Lung (tissue), 12 donors: ENCODE results near the gene SUCO. TPM values are rescaled to one million over a fixed set of nuclear protein-coding genes. Genes with fewer than 3 reads are reported as not detected.

Experiments used
- ATAC-seq: fragments of 200-7000 bp; cut with Tn5 transposase; one replicate; pipeline ENCODE4 v1.9.1; 2020; ENCODE audit warnings: moderate number of reproducible peaks; ENCODE audit not compliant: insufficient read depth, low FRiP score
- DNase-seq, 3 donors: peaks; one replicate each; pipeline ENCODE4 v3.0.0-alpha.2; 2013 to 2017
- H3K27ac ChIP-seq, 2 donors: one replicate each; pipeline ENCODE4 v1.5.1; 2013; ENCODE audit warnings: mild to moderate bottlenecking in 2 of 2, moderate library complexity in 2 of 2, control low read depth in 1 of 2, inconsistent platforms in 1 of 2, low read depth in 1 of 2, low read length in 1 of 2
- H3K27me3 ChIP-seq, 3 donors: one replicate each; pipeline ENCODE4 v1.5.1; 2013; ENCODE audit warnings: low read length in 2 of 3; ENCODE audit not compliant: control insufficient read depth in 3 of 3, insufficient read depth in 3 of 3
- H3K36me3 ChIP-seq, 4 donors: one replicate each; pipeline ENCODE4 v1.5.1; 2013; ENCODE audit warnings: low read length in 4 of 4, mild to moderate bottlenecking in 1 of 4, moderate library complexity in 1 of 4; ENCODE audit not compliant: control insufficient read depth in 4 of 4, insufficient read depth in 4 of 4
- H3K4me1 ChIP-seq, 5 donors: one replicate each; pipeline ENCODE4 v1.5.1; 2013; ENCODE audit warnings: low read length in 5 of 5, mild to moderate bottlenecking in 2 of 5, moderate library complexity in 1 of 5; ENCODE audit not compliant: control insufficient read depth in 5 of 5, insufficient read depth in 5 of 5
- H3K4me3 ChIP-seq: one replicate; pipeline ENCODE4 v1.5.1; 2013; ENCODE audit warnings: mild to moderate bottlenecking, control low read depth, moderate library complexity
- H3K9ac ChIP-seq, 2 donors: one replicate each; pipeline ENCODE4 v1.5.1; 2013; ENCODE audit warnings: low read length in 2 of 2, control low read depth in 1 of 2; ENCODE audit not compliant: insufficient read depth in 1 of 2
- H3K9me3 ChIP-seq, 4 donors: one replicate each; pipeline ENCODE4 v1.5.1; 2013; ENCODE audit warnings: low read length in 3 of 4, mild to moderate bottlenecking in 1 of 4, moderate library complexity in 1 of 4; ENCODE audit not compliant: control insufficient read depth in 4 of 4, insufficient read depth in 3 of 4
- WGBS, 2 donors: extraction: QIAGEN DNeasy Blood & Tissue Kit; methylation state at CpG; one replicate each; pipeline ENCODE4 v1.1.7; 2013; 5-methylcytosine and 5-hydroxymethylcytosine counted together
- polyA plus RNA-seq, 2 donors: library from polyadenylated mRNA; stranded (reverse); fragments of 200-250 nt; gene quantifications; one replicate each; pipeline ENCODE4 v1.2.1, GENCODE V29; 2013
- total RNA-seq, 2 donors: library from RNA; depleted of rRNA in 1 of 2; stranded (reverse); fragments of >200 nt in 1 of 2; gene quantifications; one replicate each; pipeline ENCODE4 v1.2.1, GENCODE V29; 2014 to 2021
- TF ChIP-seq, protein P1 (sequence below): IDR thresholded peaks from 2 replicates; pipeline ENCODE4 v1.5.1; 2012; ENCODE audit warnings: mild to moderate bottlenecking; ENCODE audit errors: control extremely low read depth, extremely low read depth
- donor health status: control.
- donor health status: control.
- donor health status: Bipolar disorder and iron deficiency.
- donor health status: healthy.
- donor health status: DM: yes; HTN: yes; CAD: no.

SUCO gene
- total and polyA plus RNA-seq, 4 donors: 10.2 to 86.8 (median 22.0) TPM

- DNase-seq: peak in 2 of 3 donors; percentile 29 to 33
- Histone ChIP-seq H3K27me3 (no peaks in the 10 kb centered on the region), H3K9ac (peak overlapping the region in 1 of 2 donors; percentile 26), H3K4me3 (no peak overlapping the region), H3K9me3 (no peaks in the 10 kb centered on the region), H3K4me1 (peaks cover 0 to 24% (median 5%) of the 10 kb centered on the region in 5 donors), H3K27ac (no peak overlapping the region), H3K36me3 (no peaks in the 10 kb centered on the region)
- TF ChIP-seq, protein P1, sequence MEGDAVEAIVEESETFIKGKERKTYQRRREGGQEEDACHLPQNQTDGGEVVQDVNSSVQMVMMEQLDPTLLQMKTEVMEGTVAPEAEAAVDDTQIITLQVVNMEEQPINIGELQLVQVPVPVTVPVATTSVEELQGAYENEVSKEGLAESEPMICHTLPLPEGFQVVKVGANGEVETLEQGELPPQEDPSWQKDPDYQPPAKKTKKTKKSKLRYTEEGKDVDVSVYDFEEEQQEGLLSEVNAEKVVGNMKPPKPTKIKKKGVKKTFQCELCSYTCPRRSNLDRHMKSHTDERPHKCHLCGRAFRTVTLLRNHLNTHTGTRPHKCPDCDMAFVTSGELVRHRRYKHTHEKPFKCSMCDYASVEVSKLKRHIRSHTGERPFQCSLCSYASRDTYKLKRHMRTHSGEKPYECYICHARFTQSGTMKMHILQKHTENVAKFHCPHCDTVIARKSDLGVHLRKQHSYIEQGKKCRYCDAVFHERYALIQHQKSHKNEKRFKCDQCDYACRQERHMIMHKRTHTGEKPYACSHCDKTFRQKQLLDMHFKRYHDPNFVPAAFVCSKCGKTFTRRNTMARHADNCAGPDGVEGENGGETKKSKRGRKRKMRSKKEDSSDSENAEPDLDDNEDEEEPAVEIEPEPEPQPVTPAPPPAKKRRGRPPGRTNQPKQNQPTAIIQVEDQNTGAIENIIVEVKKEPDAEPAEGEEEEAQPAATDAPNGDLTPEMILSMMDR: no peak
- no peak for ATAC-seq
- 46 to 48% methylated on average over 2 of the region's 2 CpGs for WGBS, 2 donors
Observed at GRCh38 chr1:172549621-172550280, 16.8 kb downstream of the SUCO start.

DNA sequence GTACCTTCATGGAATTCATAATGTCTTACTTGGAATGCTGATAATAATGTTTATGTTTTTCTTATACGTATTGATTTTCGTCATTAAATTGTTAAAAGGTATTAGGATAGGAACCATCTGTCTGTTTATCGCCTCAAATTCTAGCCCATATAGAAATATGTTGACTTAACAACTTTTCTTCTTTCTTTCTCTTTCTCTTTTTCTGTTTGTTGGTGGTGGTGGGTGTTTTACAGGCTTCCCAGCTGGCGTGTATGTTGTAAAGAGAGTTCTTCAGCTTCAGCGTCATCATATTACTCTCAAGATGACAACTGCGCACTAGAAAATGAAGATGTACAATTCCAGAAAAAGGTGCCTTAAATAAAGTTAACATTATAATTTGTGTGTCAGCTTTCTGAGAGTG lies 18.3 kb downstream of the SUCO start:
- Histone ChIP-seq H3K9me3 (no peaks in the 10 kb centered on the region), H3K9ac (no peak overlapping the region), H3K27ac (no peak overlapping the region), H3K4me1 (peaks cover 0 to 24% (median 2%) of the 10 kb centered on the region in 5 donors), H3K4me3 (no peak overlapping the region), H3K36me3 (no peaks in the 10 kb centered on the region), H3K27me3 (no peaks in the 10 kb centered on the region)
- 91 to 92% methylated on average over 6 of the region's 6 CpGs for WGBS, 2 donors
- TF ChIP-seq, protein P1: no peak
- no peak for DNase-seq
- no peak for ATAC-seq

DNA sequence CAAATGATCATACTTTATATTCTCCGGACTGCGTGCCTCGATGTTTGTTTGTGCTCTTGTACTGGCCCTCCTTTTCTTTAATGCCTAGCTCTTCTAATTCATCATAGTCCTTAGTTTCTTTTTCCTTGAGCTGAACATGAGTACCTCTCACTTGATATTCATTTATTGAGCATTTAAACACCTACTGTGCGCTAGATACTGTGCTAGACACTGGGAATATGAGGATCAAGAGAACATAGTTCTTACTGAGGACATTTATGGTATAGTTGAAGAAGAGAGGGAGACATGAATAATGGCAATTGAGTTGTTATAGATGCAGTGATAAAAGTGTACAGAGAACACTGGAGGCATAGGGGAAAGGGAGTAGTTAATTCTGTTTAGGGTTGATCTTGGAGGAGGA lies 22.0 kb downstream of the SUCO start:
- Histone ChIP-seq H3K4me1 (peaks cover 0 to 6% (median under 1%) of the 10 kb centered on the region in 5 donors), H3K27ac (no peak overlapping the region)

More for the DNA sequence above, 22.0 kb downstream of the SUCO start:
- Histone ChIP-seq H3K4me3 (no peak overlapping the region), H3K9me3 (no peaks in the 10 kb centered on the region), H3K27me3 (no peaks in the 10 kb centered on the region), H3K36me3 (peaks cover 0 to 4% (median 3%) of the 10 kb centered on the region in 4 donors), H3K9ac (no peak overlapping the region)
- ATAC-seq (no peak), DNase-seq (no peak)
- TF ChIP-seq, protein P1: no peak
- 99% methylated on average over 4 of the region's 4 CpGs for WGBS, 2 donors
